GM12872 (cell line): ENCODE results near the gene IQSEC1.

Experiments
- TF ChIP-seq, protein P1 (sequence below): IDR thresholded peaks from 3 replicates; pipeline ENCODE4 v1.5.1; 2011; ENCODE audit warnings: low read depth, mild to moderate bottlenecking, low read length, moderate library complexity; ENCODE audit not compliant: insufficient read depth

The IQSEC1 gene

GRCh38 chr3:13009132-13009945, 63.9 kb downstream of the IQSEC1 start:
- TF ChIP-seq, protein P1, sequence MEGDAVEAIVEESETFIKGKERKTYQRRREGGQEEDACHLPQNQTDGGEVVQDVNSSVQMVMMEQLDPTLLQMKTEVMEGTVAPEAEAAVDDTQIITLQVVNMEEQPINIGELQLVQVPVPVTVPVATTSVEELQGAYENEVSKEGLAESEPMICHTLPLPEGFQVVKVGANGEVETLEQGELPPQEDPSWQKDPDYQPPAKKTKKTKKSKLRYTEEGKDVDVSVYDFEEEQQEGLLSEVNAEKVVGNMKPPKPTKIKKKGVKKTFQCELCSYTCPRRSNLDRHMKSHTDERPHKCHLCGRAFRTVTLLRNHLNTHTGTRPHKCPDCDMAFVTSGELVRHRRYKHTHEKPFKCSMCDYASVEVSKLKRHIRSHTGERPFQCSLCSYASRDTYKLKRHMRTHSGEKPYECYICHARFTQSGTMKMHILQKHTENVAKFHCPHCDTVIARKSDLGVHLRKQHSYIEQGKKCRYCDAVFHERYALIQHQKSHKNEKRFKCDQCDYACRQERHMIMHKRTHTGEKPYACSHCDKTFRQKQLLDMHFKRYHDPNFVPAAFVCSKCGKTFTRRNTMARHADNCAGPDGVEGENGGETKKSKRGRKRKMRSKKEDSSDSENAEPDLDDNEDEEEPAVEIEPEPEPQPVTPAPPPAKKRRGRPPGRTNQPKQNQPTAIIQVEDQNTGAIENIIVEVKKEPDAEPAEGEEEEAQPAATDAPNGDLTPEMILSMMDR = no peak

DNA sequence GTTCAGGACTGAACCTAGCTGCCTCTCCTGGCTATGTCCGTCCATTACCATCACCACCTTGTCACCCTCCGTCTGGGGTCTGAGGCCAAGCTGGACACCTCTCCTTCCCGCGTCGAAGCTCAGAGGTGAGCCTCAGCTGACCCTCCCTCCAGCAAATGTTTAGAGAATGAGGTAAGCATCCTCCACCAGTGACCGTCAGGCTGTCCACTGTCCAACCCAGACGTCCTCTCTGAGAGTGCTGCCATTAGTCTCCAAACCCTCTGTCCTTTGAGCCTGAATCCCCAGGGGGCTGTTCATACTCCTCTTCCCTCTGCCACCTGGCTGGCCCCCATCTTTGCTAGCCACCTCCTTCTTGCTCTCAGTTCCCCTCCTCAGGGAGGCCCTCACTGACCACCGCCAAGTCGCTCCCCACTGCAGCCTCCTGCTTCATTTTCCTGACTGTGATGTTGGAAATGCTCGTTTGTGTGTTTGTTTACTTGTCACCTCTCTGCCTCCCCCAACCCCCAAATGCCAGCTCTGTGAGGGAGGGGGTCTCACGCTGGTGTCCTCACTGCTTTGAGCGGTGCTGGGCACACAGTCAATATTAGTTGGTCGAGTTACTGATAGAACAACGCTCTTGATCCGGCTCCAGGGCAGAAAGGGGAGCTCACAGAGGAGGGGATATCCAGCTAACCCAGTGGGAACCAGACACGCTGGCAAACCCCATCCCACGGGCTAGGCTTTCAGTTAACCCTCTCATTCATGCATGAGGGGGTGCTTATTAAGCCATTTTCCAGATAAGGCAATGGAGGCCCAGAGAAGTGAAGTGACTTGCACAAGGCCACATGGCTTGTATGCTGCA, 64.9 kb downstream of the IQSEC1 start:
- TF ChIP-seq, protein P1 = no peak

- TF ChIP-seq, protein P1 = no peak
Observed at GRCh38 chr3:13007251-13007941, 65.8 kb downstream of the IQSEC1 start.

- TF ChIP-seq, protein P1 = no peak
Observed at GRCh38 chr3:13006216-13006990, 66.8 kb downstream of the IQSEC1 start.

- TF ChIP-seq, protein P1 = no peak
Observed at GRCh38 chr3:13005301-13005700, 67.9 kb downstream of the IQSEC1 start.

- TF ChIP-seq, protein P1 = no peak
Observed at GRCh38 chr3:13004376-13004775, 68.9 kb downstream of the IQSEC1 start.
